ENCODE results near the gene CAPZA2. TPM values are rescaled to one million over a fixed set of nuclear protein-coding genes. Genes with fewer than 3 reads are reported as not detected.

Gene CAPZA2
- total and polyA plus RNA-seq, 9 of the 15 experiments (the other 6 are each of a cell fraction or from before 2014, with no cell fraction given), result 67.0 to 524 (median 176) TPM

DNA sequence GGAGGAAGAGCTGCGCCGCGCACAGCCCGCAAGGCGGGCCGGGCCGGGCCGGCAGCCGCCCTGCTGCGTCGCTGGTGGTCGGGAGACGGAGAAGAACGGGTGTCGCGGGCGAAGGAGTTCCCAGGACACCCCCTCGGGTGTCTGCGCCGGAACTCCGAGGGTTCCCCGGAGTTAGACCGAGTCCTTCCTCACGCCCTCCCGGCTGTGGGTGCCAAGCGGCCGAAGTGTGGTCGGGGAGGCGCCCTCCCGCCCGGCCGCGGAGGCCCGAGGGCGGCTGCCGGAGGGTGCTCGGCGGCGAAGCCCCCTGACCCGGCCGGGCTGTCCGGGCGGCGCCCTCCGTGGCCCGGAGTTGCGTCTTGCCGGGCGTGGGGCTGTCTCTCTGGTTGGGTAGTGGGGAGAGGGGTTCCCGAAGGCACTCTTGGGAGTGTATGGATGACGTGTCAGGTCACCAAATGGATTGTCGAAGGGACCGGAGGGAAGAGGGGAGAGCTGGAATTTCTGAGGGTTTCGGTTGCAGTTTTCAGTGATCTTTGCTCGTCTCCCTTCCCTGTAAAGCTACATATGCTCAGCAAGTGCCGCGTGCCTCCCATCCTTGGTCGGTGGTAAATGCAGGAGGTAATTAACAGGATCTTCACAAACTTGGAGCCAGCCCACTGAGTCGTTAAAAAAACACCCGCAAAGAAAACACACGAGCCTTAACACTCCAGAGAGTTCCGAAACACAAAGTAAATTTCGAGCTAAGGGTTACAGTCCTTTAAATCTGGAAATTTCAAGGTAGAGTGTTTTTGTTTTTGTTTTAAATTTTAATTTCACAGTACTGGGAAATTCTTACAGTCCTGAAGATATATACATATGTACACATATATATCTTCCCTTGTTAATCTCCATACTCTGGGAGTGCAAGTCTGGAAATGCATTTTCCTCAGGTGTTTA, 91.8 kb downstream of the CAPZA2 start:
- under 1% methylated on average over 61 of the region's 63 CpGs for WGBS (ENCODE audit: insufficient coverage, low coverage, missing lambda C conversion rate)
- peaks cover 8% of the 10 kb centered on the region; the same call in 1 of the 3 replicates for H3K36me3 ChIP-seq (ENCODE audit: control insufficient read depth, insufficient read depth, low read length)
- ATAC-seq, result peak; percentile 59
- no peaks in the 10 kb centered on the region for H3K9me1 ChIP-seq (ENCODE audit: control insufficient read depth, insufficient read depth, low read length)
- H2AFZ ChIP-seq (ENCODE audit: low read depth, low read length), result peak overlapping the region; percentile 80
- intact Hi-C loops (cut with micrococcal nuclease), result loop anchor here (2.0 to 10.0 kb wide), 5 partner anchors 61 to 1231 kb away; partner anchors contain the start of genes LSM8 and TES
- DNase-seq (ENCODE audit: extremely low read depth in 1 of 4, low spot score in 3 of 4), result peak; percentile 64 to 86 (median 84)
- H3K4me3 ChIP-seq, result peak overlapping the region; percentile 79
- BruUV-seq (replicated peaks), result no TSS peak
- H4K20me1 ChIP-seq (replicated peaks; ENCODE audit: control insufficient read depth, insufficient read depth, low read length), result no peaks in the 10 kb centered on the region
- FAIRE-seq, result no peak
- H3K9ac ChIP-seq (ENCODE audit: insufficient read depth in 1 of 2, low read depth in 2 of 2, low read length in 2 of 2), result peak overlapping the region; percentile 96 to 98
- ChIA-PET CTCF (ENCODE audit: low intra/inter-chr PET ratio) (interaction anchor here (1.7 kb wide), 1 partner anchor 165 kb away, joined by 11 read pairs; no protein-coding TSS in a partner anchor), POLR2A (interaction anchor here (0.6 to 5.0 kb wide), 25 partner anchors 10 to 254 kb away, joined by 3 to 40 read pairs (median 3); no protein-coding TSS in a partner anchor)
- H3K27ac ChIP-seq (ENCODE audit: extremely low read depth, low read depth, low read length), result peak overlapping the region; percentile 95
- H3K79me2 ChIP-seq (ENCODE audit: control insufficient read depth, insufficient read depth, low read length), result peaks cover 47% of the 10 kb centered on the region
- H3K4me2 ChIP-seq (ENCODE audit: insufficient read depth, low read length), result peak overlapping the region; percentile 96
- no peaks in the 10 kb centered on the region for H3K9me3 ChIP-seq (replicated peaks; ENCODE audit: control insufficient read depth, insufficient read depth, low read depth, low read length)
- peaks cover 23 to 58% of the 10 kb centered on the region in 2 experiments for H3K4me1 ChIP-seq (replicated peaks in 1 of 2; ENCODE audit: control insufficient read depth in 2 of 2, insufficient read depth in 2 of 2, low read length in 2 of 2)
- in situ Hi-C loops (cut with MboI), result loop anchor here (25.0 kb wide), 1 partner anchor 1233 kb away; the partner anchor contains the start of gene LSM8
- H3K27me3 ChIP-seq (ENCODE audit: control insufficient read depth in 2 of 2, insufficient read depth in 2 of 2, low read length in 2 of 2), result no peaks in the 10 kb centered on the region
- TF ChIP-seq YBX1 (IDR thresholded peaks at IDR 0.05) (no peak), POLR2AphosphoS2 (IDR thresholded peaks at IDR 0.05; ENCODE audit: low read length) (no peak), ZNF140 (CRISPR knock-in tag; IDR thresholded peaks at IDR 0.05) (no peak), HLTF (IDR thresholded peaks at IDR 0.05) (no peak), ETV5 (CRISPR knock-in tag; IDR thresholded peaks at IDR 0.05; ENCODE audit: low read depth) (peak; percentile 80), RBM22 (IDR thresholded peaks at IDR 0.05; ENCODE audit: low read depth, low read length, poor library complexity, severe bottlenecking) (peak; percentile 54), EHMT2 (IDR thresholded peaks at IDR 0.05) (no peak), ZNF143 (CRISPR knock-in tag; IDR thresholded peaks at IDR 0.05) (no peak), FOXJ2 (tag; IDR thresholded peaks at IDR 0.05) (no peak), FOXK2 (conservative IDR thresholded peaks at IDR 0.05 in 1 of 2, IDR thresholded peaks at IDR 0.05 in 1 of 2; ENCODE audit: low read depth in 2 of 2) (peak; percentile 36 to 83; a peak in 2 of 4 replicates), HMGN3 (IDR thresholded peaks at IDR 0.05; ENCODE audit: borderline replicate concordance, extremely low read depth, insufficient read length, low read depth, low read length) (peak; percentile 74), ESRRA (IDR thresholded peaks at IDR 0.05; ENCODE audit: borderline replicate concordance, low read depth) (peak; percentile 57; the same call in 1 of the 2 replicates), EP400 (IDR thresholded peaks at IDR 0.05) (peak; percentile 87), PYGO2 (tag; IDR thresholded peaks at IDR 0.05) (no peak), SNRNP70 (optimal IDR thresholded peaks at IDR 0.05; ENCODE audit: low read depth, low read length) (no peak)
- TF ChIP-seq, protein P1, sequence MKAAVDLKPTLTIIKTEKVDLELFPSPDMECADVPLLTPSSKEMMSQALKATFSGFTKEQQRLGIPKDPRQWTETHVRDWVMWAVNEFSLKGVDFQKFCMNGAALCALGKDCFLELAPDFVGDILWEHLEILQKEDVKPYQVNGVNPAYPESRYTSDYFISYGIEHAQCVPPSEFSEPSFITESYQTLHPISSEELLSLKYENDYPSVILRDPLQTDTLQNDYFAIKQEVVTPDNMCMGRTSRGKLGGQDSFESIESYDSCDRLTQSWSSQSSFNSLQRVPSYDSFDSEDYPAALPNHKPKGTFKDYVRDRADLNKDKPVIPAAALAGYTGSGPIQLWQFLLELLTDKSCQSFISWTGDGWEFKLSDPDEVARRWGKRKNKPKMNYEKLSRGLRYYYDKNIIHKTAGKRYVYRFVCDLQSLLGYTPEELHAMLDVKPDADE (conservative IDR thresholded peaks at IDR 0.05; ENCODE audit: control insufficient read depth, low read depth, low read length), result peak; percentile 58; the same call in 1 of the 2 replicates
- TF ChIP-seq, protein P2, sequence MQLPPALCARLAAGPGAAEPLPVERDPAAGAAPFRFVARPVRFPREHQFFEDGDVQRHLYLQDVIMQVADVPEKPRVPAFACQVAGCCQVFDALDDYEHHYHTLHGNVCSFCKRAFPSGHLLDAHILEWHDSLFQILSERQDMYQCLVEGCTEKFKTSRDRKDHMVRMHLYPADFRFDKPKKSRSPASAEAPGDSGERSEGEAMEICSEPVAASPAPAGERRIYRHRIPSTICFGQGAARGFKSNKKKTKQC (CRISPR knock-in tag; IDR thresholded peaks at IDR 0.05), result peak; percentile 27; the same call in 1 of the 2 replicates
- TF ChIP-seq, protein P3, sequence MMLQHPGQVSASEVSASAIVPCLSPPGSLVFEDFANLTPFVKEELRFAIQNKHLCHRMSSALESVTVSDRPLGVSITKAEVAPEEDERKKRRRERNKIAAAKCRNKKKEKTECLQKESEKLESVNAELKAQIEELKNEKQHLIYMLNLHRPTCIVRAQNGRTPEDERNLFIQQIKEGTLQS (IDR thresholded peaks at IDR 0.05), result peak; percentile 76
- TF ChIP-seq, protein P3 (CRISPR knock-in tag; conservative IDR thresholded peaks at IDR 0.05), result peak; percentile 83

All from K562 (cell line).